OCI-LY3 (cell line): ENCODE results near the gene CCBE1.

ENCODE experiments used
- EZH2phosphoT487 ChIP-seq: fragments of 200-600 bp; shearing (Covaris generic); IDR thresholded peaks from 2 replicates; pipeline ENCODE4 v1.6.1; 2018; ENCODE audit warnings: antibody characterized with exemption, mixed run types, low read depth
- TF ChIP-seq, protein P1 (sequence below): fragments of 200-600, 300-600 bp; sonication (generic); IDR thresholded peaks from 2 replicates; pipeline ENCODE4 v1.5.1; 2014; ENCODE audit warnings: antibody characterized with exemption, low read length, low read depth

- TF ChIP-seq, protein P1, sequence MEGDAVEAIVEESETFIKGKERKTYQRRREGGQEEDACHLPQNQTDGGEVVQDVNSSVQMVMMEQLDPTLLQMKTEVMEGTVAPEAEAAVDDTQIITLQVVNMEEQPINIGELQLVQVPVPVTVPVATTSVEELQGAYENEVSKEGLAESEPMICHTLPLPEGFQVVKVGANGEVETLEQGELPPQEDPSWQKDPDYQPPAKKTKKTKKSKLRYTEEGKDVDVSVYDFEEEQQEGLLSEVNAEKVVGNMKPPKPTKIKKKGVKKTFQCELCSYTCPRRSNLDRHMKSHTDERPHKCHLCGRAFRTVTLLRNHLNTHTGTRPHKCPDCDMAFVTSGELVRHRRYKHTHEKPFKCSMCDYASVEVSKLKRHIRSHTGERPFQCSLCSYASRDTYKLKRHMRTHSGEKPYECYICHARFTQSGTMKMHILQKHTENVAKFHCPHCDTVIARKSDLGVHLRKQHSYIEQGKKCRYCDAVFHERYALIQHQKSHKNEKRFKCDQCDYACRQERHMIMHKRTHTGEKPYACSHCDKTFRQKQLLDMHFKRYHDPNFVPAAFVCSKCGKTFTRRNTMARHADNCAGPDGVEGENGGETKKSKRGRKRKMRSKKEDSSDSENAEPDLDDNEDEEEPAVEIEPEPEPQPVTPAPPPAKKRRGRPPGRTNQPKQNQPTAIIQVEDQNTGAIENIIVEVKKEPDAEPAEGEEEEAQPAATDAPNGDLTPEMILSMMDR = no peak
- TF ChIP-seq EZH2phosphoT487 = no peak
Measured at GRCh38 chr18:59744271-59744721, 47.1 kb upstream of the CCBE1 start.
